Measurements from ENCODE around the gene SLN. TPM values are rescaled to one million over a fixed set of nuclear protein-coding genes. Genes with fewer than 3 reads are reported as not detected.

The SLN gene
- total and polyA plus RNA-seq, 9 of the 15 experiments (the other 6 are each of a cell fraction or from before 2014, with no cell fraction given), result not detected

DNA sequence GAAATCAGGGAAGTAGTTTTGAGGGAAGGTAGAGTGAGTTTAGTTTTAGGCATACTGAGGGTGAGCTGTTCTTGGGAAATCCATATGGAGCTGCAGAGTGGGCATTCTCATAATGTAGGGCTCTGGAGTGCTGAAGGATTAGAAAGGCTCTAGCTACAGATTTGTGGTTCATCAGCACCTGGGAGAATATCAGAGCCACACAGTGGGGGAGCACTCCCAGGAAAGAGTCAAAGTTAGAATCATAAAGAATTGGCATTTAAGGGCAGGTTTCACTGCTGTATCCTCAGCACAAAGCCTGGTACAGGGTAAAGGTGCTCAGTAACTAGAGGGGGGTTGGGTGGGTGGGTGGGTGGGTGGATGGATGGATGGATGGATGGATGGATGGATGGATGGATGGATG is 52.5 kb downstream of the SLN start:
- no peaks in the 10 kb centered on the region for H3K9me1 ChIP-seq (ENCODE audit: control insufficient read depth, insufficient read depth, low read length)
- H3K9ac ChIP-seq (ENCODE audit: insufficient read depth in 1 of 2, low read depth in 2 of 2, low read length in 2 of 2), result no peak overlapping the region
- no TSS peak for BruUV-seq (replicated peaks)
- H3K9me3 ChIP-seq (replicated peaks; ENCODE audit: control insufficient read depth, insufficient read depth, low read depth, low read length), result no peaks in the 10 kb centered on the region
- no peaks in the 10 kb centered on the region for H4K20me1 ChIP-seq (replicated peaks; ENCODE audit: control insufficient read depth, insufficient read depth, low read length)
- no peaks in the 10 kb centered on the region for H3K36me3 ChIP-seq (ENCODE audit: control insufficient read depth, insufficient read depth, low read length)
- TF ChIP-seq, protein P1, sequence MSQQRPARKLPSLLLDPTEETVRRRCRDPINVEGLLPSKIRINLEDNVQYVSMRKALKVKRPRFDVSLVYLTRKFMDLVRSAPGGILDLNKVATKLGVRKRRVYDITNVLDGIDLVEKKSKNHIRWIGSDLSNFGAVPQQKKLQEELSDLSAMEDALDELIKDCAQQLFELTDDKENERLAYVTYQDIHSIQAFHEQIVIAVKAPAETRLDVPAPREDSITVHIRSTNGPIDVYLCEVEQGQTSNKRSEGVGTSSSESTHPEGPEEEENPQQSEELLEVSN (IDR thresholded peaks at IDR 0.05; ENCODE audit: borderline replicate concordance in 1 of 2, extremely low read depth in 1 of 2, insufficient read depth in 1 of 2, insufficient read length in 1 of 2, low read depth in 1 of 2, low read length in 1 of 2, poor library complexity in 1 of 2, severe bottlenecking in 1 of 2), result no peak
- in situ Hi-C loops (cut with MboI), result no loop called here
- peaks cover 7 to 8% of the 10 kb centered on the region in 2 experiments; a peak in 3 of 5 replicates for H3K27me3 ChIP-seq (ENCODE audit: control insufficient read depth in 2 of 2, insufficient read depth in 2 of 2, low read length in 2 of 2)
- H3K79me2 ChIP-seq (ENCODE audit: control insufficient read depth, insufficient read depth, low read length), result no peaks in the 10 kb centered on the region
- no peak for DNase-seq (ENCODE audit: extremely low read depth in 1 of 4, low spot score in 3 of 4)
- no peak for ATAC-seq
- no peak overlapping the region for H3K4me2 ChIP-seq (ENCODE audit: insufficient read depth, low read length)
- intact Hi-C loops (cut with micrococcal nuclease), result no loop called here
- no peak overlapping the region for H2AFZ ChIP-seq (ENCODE audit: low read depth, low read length)
- CTCF ChIA-PET (ENCODE audit: low intra/inter-chr PET ratio), result no interaction called here
- POLR2A ChIA-PET, result no interaction called here
- no peak overlapping the region for H3K27ac ChIP-seq (ENCODE audit: extremely low read depth, low read depth, low read length)
- no peak for FAIRE-seq
- H3K4me1 ChIP-seq (replicated peaks in 1 of 2; ENCODE audit: control insufficient read depth in 2 of 2, insufficient read depth in 2 of 2, low read length in 2 of 2), result no peaks in the 10 kb centered on the region
- no peak overlapping the region for H3K4me3 ChIP-seq

Other genes starting within 250 kb of the SLN start
- 8.2 and 8.4 TPM in 2 replicates for gene ALKBH8, start 146.3 kb downstream of the SLN start, total RNA-seq (2014; rRNA removed)
- gene ALKBH8, start 146.3 kb downstream of the SLN start, total RNA-seq (2014; rRNA removed; fragmentation: Illumina TruSeq; extraction: Trizol), result 14.4 and 17.1 TPM in 2 replicates
- 11.1 and 12.7 TPM in 2 replicates for gene ALKBH8, start 146.3 kb downstream of the SLN start, total RNA-seq (2015; rRNA removed; fragmentation: Illumina TruSeq; extraction: Trizol)
- 8.3 and 9.5 TPM in 2 replicates for gene ALKBH8, start 146.3 kb downstream of the SLN start, total RNA-seq (2021)
- gene ALKBH8, start 146.3 kb downstream of the SLN start, polyA plus RNA-seq (2011; rRNA removed), result 5.3 and 9.1 TPM in 2 replicates
- gene ALKBH8, start 146.3 kb downstream of the SLN start, polyA plus RNA-seq (2014; fragmentation: Illumina TruSeq; extraction: Trizol), result 11.0 and 11.5 TPM in 2 replicates
- 1 to 10 TPM; 4.3 to 7.5 TPM for gene ALKBH8, start 146.3 kb downstream of the SLN start, polyA plus RNA-seq (2014; fragmentation: Nextera tagmentation; extraction: Ambion mirVana)
- 7.5 and 8.8 TPM in 2 replicates for gene ALKBH8, start 146.3 kb downstream of the SLN start, polyA plus RNA-seq (2014; rRNA removed)
- not detected in 2 replicates for gene ELMOD1, start 120.9 kb downstream of the SLN start, total RNA-seq (2014; rRNA removed)
- gene ELMOD1, start 120.9 kb downstream of the SLN start, total RNA-seq (2014; rRNA removed; fragmentation: Illumina TruSeq; extraction: Trizol), result not detected in 2 replicates
- gene ELMOD1, start 120.9 kb downstream of the SLN start, total RNA-seq (2015; rRNA removed; fragmentation: Illumina TruSeq; extraction: Trizol), result not detected in 2 replicates
- gene ELMOD1, start 120.9 kb downstream of the SLN start, total RNA-seq (2021), result not detected in 2 replicates
- not detected in 2 replicates for gene ELMOD1, start 120.9 kb downstream of the SLN start, polyA plus RNA-seq (2011; rRNA removed)
- gene ELMOD1, start 120.9 kb downstream of the SLN start, polyA plus RNA-seq (2014; fragmentation: Illumina TruSeq; extraction: Trizol), result not detected in 2 replicates
- gene ELMOD1, start 120.9 kb downstream of the SLN start, polyA plus RNA-seq (2014; fragmentation: Nextera tagmentation; extraction: Ambion mirVana), result not detected
- gene ELMOD1, start 120.9 kb downstream of the SLN start, polyA plus RNA-seq (2014; rRNA removed), result not detected in 2 replicates
- 50.5 and 55.6 TPM in 2 replicates for gene SLC35F2, start 146.7 kb upstream of the SLN start, total RNA-seq (2014; rRNA removed)
- gene SLC35F2, start 146.7 kb upstream of the SLN start, total RNA-seq (2014; rRNA removed; fragmentation: Illumina TruSeq; extraction: Trizol), result 63.9 and 71.7 TPM in 2 replicates
- 54.6 and 54.9 TPM in 2 replicates for gene SLC35F2, start 146.7 kb upstream of the SLN start, total RNA-seq (2015; rRNA removed; fragmentation: Illumina TruSeq; extraction: Trizol)
- 53.3 and 53.4 TPM in 2 replicates for gene SLC35F2, start 146.7 kb upstream of the SLN start, total RNA-seq (2021)
- 33.6 and 47.6 TPM in 2 replicates for gene SLC35F2, start 146.7 kb upstream of the SLN start, polyA plus RNA-seq (2011; rRNA removed)
- gene SLC35F2, start 146.7 kb upstream of the SLN start, polyA plus RNA-seq (2014; fragmentation: Illumina TruSeq; extraction: Trizol), result 55.0 and 58.6 TPM in 2 replicates
- gene SLC35F2, start 146.7 kb upstream of the SLN start, polyA plus RNA-seq (2014; fragmentation: Nextera tagmentation; extraction: Ambion mirVana), result 10 to 100 TPM; 28.6 to 38.3 TPM
- gene SLC35F2, start 146.7 kb upstream of the SLN start, polyA plus RNA-seq (2014; rRNA removed), result 37.8 and 45.0 TPM in 2 replicates
- gene RAB39A, start 216.4 kb upstream of the SLN start, total RNA-seq (2014; rRNA removed), result not detected in 2 replicates
- not detected in 2 replicates for gene RAB39A, start 216.4 kb upstream of the SLN start, total RNA-seq (2014; rRNA removed; fragmentation: Illumina TruSeq; extraction: Trizol)
- not detected in 2 replicates for gene RAB39A, start 216.4 kb upstream of the SLN start, total RNA-seq (2015; rRNA removed; fragmentation: Illumina TruSeq; extraction: Trizol)
- not detected in 2 replicates for gene RAB39A, start 216.4 kb upstream of the SLN start, total RNA-seq (2021)
- not detected in 2 replicates for gene RAB39A, start 216.4 kb upstream of the SLN start, polyA plus RNA-seq (2011; rRNA removed)
- not detected in 2 replicates for gene RAB39A, start 216.4 kb upstream of the SLN start, polyA plus RNA-seq (2014; fragmentation: Illumina TruSeq; extraction: Trizol)
- gene RAB39A, start 216.4 kb upstream of the SLN start, polyA plus RNA-seq (2014; fragmentation: Nextera tagmentation; extraction: Ambion mirVana), result not detected
- 0.05 TPM in 1 of 2 replicates, not detected in the other for gene RAB39A, start 216.4 kb upstream of the SLN start, polyA plus RNA-seq (2014; rRNA removed)